GM21515 (cell line): ENCODE results near the gene FAM209A.
"Not testable (repeated sequence)": the region's sequence is repeated elsewhere in the genome, so short reads cannot be mapped to it uniquely, and the experiment has no call there.

Experiments
- ATAC-seq: cut with Tn5 transposase; IDR thresholded peaks from one replicate; pipeline ENCODE4 v1.9.1; 2021; ENCODE audit not compliant: unreplicated experiment

The FAM209A gene

DNA sequence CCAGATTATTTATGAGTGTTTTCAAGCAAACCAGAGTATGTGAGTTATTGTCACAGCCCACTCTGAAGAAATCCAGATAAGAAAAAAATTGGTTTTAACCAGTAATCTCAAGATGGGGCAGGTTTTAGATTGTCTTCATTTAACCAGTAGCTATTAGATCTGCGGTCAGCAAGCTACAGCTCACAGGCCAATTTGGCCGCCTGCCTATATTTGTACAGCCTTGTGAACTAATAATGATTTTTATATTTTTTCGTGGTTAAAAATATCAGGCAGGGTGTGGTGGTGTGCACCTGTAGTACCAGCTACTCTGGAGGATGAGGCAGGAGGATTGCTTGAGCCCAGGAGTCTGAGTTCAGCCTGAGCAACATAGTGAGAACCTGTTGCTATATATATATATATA is 13.5 kb downstream of the FAM209A start:
- no peak for ATAC-seq

DNA sequence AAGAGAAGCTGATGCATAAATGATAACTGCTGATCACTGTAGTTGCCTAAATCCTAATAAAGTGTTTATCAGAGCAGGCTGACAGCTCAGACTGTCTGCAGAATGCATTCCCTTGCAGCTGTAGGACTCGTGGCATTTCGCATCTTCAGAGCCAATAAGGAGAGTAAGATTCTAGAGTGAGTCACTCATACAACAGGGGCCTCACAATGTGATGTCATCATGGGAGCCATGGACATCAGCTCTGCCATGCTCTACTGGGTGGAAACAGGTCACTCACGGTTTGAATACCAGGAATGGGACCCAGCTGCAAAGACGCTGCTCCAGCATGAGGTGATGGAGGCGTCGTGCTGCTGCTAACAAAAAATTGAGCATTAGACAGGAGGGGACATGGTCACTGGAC is 15.9 kb downstream of the FAM209A start:
- no peak for ATAC-seq

DNA sequence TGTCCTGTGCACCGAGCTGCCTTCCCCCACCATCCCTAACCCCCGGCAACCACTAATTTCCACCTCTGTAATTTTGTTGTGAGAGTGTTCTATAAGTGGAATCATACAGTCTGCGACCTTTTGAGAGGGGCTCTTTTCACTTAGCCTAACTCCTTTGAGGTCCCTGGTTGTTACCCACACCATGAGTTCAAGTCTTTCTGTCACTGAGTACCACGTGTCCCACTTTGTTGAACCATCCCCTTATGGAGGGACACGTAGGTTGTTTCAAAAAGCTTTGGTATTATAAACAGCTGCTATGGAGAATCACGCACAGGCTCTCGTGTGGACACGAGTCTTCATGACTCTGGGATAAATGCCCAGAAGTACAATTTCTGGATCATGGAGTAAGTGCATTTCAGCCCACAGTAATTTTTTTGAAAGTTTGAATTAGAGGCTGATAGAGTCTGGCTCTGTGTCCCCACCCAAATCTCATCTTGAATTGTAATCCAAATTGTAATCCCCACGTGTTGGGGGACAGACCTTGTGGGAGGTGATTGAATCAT is 18.0 kb downstream of the FAM209A start:
- no peak for ATAC-seq

DNA sequence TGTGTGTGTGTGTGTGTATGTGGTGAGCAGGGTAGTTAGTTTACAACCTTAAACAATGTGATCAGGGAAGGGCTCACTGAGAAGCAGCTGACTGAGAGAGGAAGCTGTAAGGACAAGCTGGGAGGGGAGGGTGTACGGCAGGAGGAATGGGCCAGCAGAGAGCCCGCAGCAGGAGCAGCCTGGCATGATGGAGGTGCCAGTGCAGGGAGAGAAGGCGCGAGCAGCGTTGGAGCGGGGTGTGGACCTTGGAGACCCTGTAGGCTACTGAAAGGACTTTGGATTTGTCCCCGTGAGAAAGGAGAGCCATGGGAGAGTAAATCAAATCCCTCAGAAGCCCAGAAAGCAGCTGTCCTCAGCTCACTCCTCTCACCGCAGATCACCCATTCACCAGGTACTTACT is 27.0 kb downstream of the FAM209A start:
- ATAC-seq = no peak

DNA sequence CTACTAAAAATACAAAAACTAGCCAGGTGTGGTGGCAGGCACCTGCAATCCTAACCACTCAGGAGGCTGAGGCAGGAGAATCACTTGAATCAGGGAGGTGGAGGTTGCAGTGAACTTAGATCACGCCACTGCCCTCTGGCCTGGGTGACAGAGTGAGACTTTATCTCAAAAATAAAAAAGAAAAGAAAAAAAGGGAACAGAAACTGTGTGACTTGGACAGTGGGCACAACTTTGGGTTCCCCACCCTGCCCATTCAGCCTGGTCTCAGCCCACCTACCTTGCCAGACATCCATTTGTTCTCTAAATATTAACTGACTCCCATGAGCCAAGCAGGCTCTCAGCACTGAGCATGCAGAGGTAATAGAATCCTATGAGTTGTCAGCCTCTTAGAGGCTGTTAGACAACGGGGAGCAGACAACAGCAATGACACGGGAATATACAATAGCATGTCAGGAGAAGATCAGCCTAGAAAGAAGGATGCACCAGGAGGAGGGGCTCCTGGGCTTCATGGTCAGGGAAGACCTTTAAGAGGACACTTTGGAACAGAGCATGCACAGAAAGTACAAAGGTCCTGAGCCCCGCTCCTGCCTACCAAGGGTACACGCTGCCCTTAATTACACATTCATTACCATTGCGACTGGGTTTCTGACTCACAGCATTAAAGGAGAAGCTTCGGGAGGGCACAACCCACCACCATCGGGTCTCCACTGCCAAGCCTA is 28.5 kb downstream of the FAM209A start:
- ATAC-seq = no peak

DNA sequence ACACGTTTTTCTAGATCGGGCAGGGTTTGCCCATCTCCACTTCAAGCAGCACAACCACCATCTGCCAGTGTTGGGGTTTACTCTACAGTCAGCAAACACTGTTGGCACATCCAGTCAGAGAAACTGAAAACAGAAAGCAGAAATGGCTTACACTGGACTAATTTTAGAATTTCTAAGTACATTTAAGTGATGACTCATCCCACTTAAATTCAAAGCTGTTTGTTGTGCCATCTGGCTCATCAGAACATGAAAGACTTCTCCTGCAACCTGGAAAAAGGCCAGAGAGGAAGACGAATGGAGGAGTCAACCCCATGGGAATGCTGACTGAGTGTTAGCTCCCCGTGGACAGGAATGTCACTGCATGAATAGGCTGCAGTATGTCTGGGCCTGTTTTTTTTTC is 30.3 kb downstream of the FAM209A start:
- peak; percentile 69 for ATAC-seq

DNA sequence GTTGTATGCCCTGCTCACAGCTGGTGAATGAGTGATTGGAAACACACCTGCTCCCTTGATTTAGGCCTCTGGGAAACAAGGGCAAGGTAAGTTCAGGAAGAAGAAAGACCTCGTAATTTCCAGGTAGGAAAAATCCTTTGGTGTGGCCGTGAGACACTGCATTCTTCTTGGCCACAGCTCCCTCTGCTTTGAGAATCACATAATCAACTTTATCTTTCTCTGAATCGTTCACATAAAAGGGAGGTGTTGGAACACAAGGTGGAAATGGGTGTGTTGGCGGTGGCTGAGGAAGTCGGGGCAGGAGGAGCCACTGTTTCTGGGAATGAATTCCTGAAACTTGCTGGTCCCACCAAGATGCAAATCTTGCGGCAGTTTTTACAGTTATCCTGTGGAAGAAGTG is 34.4 kb downstream of the FAM209A start:
- no peak for ATAC-seq

DNA sequence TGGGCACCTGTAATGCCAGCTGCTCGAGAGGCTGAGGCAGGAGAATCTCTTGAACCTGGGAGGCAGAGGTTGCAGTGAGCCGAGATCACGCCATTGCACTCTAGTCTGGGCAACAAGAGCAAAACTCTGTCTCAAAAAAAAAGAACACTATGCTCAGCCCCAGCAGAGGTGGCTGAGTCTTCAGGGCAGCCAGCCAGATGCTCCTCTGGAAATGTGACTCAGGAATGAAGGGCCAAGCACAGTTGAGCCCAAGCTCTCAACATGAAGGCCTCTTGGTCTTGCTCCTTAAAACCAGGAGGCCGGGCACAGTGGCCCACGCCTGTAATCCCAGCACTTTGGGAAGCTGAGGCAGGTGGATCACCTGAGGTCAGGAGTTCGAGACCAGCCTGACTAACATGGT is 40.0 kb downstream of the FAM209A start:
- not testable (repeated sequence) for ATAC-seq

DNA sequence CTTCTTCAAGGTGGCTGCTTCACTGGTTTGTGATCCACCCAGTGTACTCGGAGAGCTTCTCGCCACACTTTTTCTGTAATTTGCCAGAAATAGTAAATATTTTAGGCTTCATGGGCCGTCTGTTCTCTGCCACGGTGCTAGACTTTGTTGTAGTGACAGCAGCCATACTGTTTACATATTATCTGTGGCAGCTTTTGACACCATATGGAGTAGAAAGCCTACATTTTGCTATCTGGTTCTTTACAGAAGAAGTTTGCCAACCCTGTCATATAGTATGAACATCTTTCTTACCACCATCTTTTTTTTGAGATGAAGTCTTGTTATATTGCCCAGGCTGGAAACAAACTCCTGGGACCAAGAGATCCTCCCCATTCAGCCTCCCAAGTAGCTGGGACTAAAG is 41.0 kb downstream of the FAM209A start:
- ATAC-seq = no peak

DNA sequence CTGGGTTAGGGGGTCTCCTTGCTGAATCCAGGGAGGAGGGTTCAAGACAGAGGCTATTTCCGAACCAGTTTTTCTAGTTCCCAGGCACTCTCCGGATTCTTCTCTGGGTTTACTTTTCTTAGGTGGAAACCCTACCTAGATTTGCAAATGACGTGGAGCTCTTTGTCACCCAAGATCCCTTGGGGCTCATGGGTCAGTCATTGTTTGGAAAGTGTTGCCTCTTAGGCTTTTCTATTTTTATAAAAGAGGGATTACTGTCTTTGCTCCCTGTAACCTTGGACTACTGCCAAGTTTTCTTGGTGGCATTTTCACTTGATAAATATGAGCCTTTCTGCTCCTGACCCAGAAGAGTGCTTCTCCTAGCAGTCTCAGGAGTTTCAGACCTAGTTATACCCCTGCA is 42.1 kb downstream of the FAM209A start:
- ATAC-seq = no peak

DNA sequence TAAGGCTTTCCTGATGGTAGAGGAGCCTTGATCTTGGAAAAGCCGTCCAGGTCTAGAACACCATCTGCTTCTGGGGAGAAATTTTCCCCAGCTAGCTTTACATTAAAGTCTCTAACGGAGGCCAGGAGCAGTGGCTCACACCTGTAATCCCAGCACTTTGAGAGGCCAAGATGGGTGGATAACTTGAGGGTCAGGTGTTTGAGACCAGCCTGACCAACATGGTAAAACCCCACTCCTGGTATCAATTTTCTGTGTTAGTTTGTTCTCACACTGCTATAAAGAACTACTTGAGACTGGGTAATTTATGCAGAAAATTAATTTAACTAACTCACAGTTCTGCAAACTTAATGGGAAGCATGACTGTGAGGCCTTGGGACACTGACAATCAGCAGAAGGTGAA is 46.3 kb downstream of the FAM209A start:
- ATAC-seq = no peak

DNA sequence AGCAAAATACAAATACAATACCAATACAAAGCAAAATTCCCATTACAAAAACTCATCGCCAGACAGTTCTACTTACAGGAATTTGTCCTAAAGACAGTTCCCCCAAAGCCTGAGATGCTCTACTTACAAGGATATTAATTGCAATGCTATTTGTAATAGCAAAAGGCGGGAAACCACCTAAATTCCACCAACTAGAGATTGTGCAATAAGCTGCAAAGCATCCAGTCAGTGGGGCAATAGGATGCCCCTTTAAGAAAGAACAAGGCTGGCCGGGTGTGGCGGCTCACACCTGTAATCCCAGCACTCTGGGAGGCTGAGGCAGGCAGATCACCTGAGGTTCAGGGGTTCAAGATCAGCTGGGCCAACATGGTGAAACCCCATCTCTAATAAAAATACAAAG is 47.6 kb downstream of the FAM209A start:
- ATAC-seq = no peak

DNA sequence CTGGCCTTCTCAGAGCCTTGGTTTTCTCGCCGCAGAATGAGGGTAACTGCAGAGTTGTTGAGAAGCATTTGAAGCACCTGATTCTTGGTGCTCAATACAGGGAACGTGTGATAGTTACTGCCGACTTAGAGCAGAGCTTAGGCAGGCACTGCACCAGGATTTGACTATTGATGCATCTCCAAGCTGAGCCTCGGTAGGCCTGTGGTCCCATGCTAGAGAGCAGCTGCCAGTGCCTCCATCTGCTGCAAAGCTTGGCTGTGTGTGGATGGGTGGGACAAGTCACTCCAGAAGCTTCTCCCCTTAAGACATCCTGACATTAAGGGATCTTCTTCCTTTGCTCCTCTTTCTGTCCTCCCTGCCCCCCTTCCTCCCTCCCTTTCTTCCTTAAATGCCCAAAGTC is 49.4 kb downstream of the FAM209A start:
- ATAC-seq = no peak

DNA sequence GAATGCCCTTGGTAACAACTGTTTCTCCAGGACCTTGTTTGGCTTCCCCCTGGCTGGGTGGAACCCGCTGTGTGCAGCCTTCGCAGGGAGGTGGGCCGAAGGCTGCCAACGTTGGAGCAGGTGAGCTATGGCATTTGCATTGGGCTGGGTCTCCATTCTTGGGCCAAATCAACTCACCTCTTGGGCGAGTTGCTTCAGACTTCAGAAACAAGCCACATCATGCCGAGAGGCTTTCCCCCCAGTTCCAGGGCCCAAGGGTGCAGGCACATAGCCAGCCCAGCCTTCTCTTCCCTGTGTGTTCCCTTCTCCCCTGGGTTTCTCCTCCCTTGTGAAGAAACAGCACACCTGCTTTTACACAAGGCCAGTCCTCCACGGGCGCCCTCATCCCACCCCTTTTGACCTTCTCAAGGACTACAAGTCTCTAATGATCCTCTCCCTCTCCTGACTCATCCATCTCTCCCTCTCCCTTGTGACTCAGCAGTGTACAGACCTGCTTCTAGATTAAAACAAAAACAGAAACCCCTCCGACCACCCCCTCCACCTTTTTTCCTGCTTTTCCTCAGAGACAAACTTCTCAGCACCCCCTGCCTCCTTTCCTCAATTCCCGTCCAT is 50.1 kb downstream of the FAM209A start:
- no peak for ATAC-seq

DNA sequence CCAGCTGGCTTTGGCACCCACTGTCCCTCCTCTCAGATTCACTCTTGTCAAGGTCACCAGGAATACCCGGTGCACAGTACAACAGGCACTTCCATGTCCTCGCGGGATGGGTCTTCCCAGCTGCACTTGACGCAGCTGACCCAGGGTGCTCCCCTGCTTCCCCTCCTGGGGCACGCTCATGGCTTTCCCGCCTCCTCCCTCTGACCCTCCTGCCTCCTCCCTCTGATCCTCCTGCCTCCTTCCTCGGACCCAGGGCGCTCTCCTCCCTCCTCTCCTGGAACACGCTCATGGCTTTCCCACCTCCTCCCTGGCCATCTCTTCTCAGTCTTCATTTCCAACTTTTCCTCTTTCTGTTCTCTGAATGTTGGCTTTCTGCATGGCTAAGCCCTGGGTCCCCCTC is 50.6 kb downstream of the FAM209A start:
- no peak for ATAC-seq
